Activated naive CD8-positive, alpha-beta T cell treated with anti-CD3 and anti-CD28 coated beads, Interleukin-2, amount 50 U/mL, for 24 hours (primary cell): ENCODE data around the gene KLRG1.

ENCODE experiments used
- ATAC-seq: fragments of 150-1000 bp; cut with Tn5 transposase; one replicate; pipeline ENCODE4 v1.10.0; 2021
- DNase-seq: peaks from one replicate; pipeline ENCODE4 v3.0.0; 2021
- H3K27ac Mint-ChIP-seq: one replicate; pipeline ENCODE4 v1.8.0; 2021; ENCODE audit warnings: mild to moderate bottlenecking, mixed read lengths
- H3K27me3 Mint-ChIP-seq: one replicate; pipeline ENCODE4 v1.8.0; 2021; ENCODE audit warnings: mixed read lengths
- H3K36me3 Mint-ChIP-seq: one replicate; pipeline ENCODE4 v1.8.0; 2021; ENCODE audit warnings: low read depth, mixed read lengths
- H3K4me1 Mint-ChIP-seq: one replicate; pipeline ENCODE4 v1.8.0; 2021; ENCODE audit warnings: mixed read lengths
- H3K4me3 Mint-ChIP-seq: one replicate; pipeline ENCODE4 v1.8.0; 2021; ENCODE audit warnings: mild to moderate bottlenecking, moderate library complexity, mixed read lengths
- H3K9me3 Mint-ChIP-seq: one replicate; pipeline ENCODE4 v1.8.0; 2021; ENCODE audit warnings: mixed read lengths

Gene KLRG1

GRCh38 chr12:9043766-9044165, 54.4 kb downstream of the KLRG1 start:
- no peaks in the 10 kb centered on the region for H3K27me3 Mint-ChIP-seq
- H3K9me3 Mint-ChIP-seq, result no peaks in the 10 kb centered on the region
- H3K4me3 Mint-ChIP-seq, result no peak overlapping the region
- no peaks in the 10 kb centered on the region for H3K36me3 Mint-ChIP-seq
- H3K4me1 Mint-ChIP-seq, result peaks cover 27% of the 10 kb centered on the region
- H3K27ac Mint-ChIP-seq, result no peak overlapping the region
- ATAC-seq, result no peak
- DNase-seq, result no peak

GRCh38 chr12:9047105-9047504, 57.8 kb downstream of the KLRG1 start:
- ATAC-seq, result no peak
- no peaks in the 10 kb centered on the region for H3K36me3 Mint-ChIP-seq
- no peak for DNase-seq
- H3K4me1 Mint-ChIP-seq, result peaks cover 11% of the 10 kb centered on the region
- no peak overlapping the region for H3K4me3 Mint-ChIP-seq
- H3K27me3 Mint-ChIP-seq, result no peaks in the 10 kb centered on the region
- H3K27ac Mint-ChIP-seq, result no peak overlapping the region
- no peaks in the 10 kb centered on the region for H3K9me3 Mint-ChIP-seq

GRCh38 chr12:9048930-9049329, 59.6 kb downstream of the KLRG1 start:
- ATAC-seq (no peak), DNase-seq (no peak)
- Mint-ChIP-seq H3K36me3 (no peaks in the 10 kb centered on the region), H3K9me3 (no peaks in the 10 kb centered on the region), H3K27me3 (no peaks in the 10 kb centered on the region), H3K4me3 (no peak overlapping the region), H3K4me1 (peaks cover 12% of the 10 kb centered on the region), H3K27ac (no peak overlapping the region)

- DNase-seq, result no peak
- H3K27ac Mint-ChIP-seq, result no peak overlapping the region
These were observed 60.3 kb downstream of the KLRG1 start for GRCh38 chr12:9049520-9050133.

GRCh38 chr12:9050521-9051157, 61.3 kb downstream of the KLRG1 start:
- ATAC-seq, result no peak
- Mint-ChIP-seq H3K27me3 (no peaks in the 10 kb centered on the region), H3K4me1 (peaks cover 12% of the 10 kb centered on the region), H3K27ac (no peak overlapping the region), H3K36me3 (no peaks in the 10 kb centered on the region), H3K4me3 (no peak overlapping the region), H3K9me3 (no peaks in the 10 kb centered on the region)
- DNase-seq, result no peak

More at GRCh38 chr12:9049520-9050133, 60.3 kb downstream of the KLRG1 start:
- Mint-ChIP-seq H3K9me3 (no peaks in the 10 kb centered on the region), H3K4me1 (peaks cover 12% of the 10 kb centered on the region), H3K27me3 (no peaks in the 10 kb centered on the region), H3K36me3 (no peaks in the 10 kb centered on the region), H3K4me3 (no peak overlapping the region)
- ATAC-seq, result no peak

GRCh38 chr12:9051158-9051550, 61.8 kb downstream of the KLRG1 start:
- H3K4me3 Mint-ChIP-seq, result no peak overlapping the region
- no peak for DNase-seq
- H3K36me3 Mint-ChIP-seq, result no peaks in the 10 kb centered on the region
- H3K9me3 Mint-ChIP-seq, result no peaks in the 10 kb centered on the region
- no peak overlapping the region for H3K27ac Mint-ChIP-seq
- no peak for ATAC-seq
- H3K27me3 Mint-ChIP-seq, result no peaks in the 10 kb centered on the region
- H3K4me1 Mint-ChIP-seq, result peaks cover 10% of the 10 kb centered on the region

- Mint-ChIP-seq H3K4me3 (no peak overlapping the region), H3K4me1 (peaks cover 7% of the 10 kb centered on the region), H3K36me3 (no peaks in the 10 kb centered on the region), H3K9me3 (no peaks in the 10 kb centered on the region), H3K27me3 (no peaks in the 10 kb centered on the region), H3K27ac (no peak overlapping the region)
- ATAC-seq, result no peak
- no peak for DNase-seq
These were observed 63.3 kb downstream of the KLRG1 start for GRCh38 chr12:9052610-9053009.
